GM19328 (cell line): Measurements from ENCODE around the gene CD99.

Experiments used
- ATAC-seq: cut with Tn5 transposase; IDR thresholded peaks from one replicate; pipeline ENCODE4 v1.9.1; 2021; ENCODE audit warnings: mild to moderate bottlenecking, moderate library complexity; ENCODE audit not compliant: unreplicated experiment

The CD99 gene, protein sequence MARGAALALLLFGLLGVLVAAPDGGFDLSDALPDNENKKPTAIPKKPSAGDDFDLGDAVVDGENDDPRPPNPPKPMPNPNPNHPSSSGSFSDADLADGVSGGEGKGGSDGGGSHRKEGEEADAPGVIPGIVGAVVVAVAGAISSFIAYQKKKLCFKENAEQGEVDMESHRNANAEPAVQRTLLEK

DNA sequence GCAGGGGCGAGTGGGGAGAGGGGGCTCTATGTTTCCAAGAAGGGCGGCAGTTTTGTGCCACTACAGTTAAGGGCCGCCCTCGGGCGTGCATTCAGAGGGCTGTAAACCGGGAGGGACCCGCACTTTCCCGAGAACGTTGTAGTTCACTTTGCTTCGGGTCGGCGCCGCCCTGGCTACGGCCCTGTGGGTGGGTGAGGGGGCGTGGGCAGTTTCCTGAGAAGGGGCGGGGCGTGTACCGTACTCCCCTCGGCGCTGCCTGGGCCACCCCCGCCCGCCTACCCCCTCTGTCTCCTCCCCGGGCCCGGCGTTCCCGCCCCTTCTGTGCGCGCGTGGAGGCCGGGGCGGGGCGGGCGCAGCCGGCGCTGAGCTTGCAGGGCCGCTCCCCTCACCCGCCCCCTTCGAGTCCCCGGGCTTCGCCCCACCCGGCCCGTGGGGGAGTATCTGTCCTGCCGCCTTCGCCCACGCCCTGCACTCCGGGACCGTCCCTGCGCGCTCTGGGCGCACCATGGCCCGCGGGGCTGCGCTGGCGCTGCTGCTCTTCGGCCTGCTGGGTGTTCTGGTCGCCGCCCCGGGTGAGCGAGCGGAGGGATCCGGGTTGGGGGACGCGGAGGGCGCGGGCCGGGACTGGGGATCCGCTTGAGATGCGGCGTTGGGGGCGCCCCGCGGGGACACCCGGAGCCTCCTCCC is at the start of gene CD99:
CD99 (plus strand) TSS at position 440 of the 687 bp plus-strand sequence; CDS start at position 506, 66 bp downstream.
- peak; percentile 90 for ATAC-seq

GRCh38 chrX:2642146-2642545 is 48.9 kb upstream of the CD99 start:
- ATAC-seq, result no peak

GRCh38 chrX:2642791-2643190 is 48.3 kb upstream of the CD99 start:
- ATAC-seq, result no peak

- no peak for ATAC-seq
Measured at GRCh38 chrX:2643880-2644279, 47.2 kb upstream of the CD99 start.

DNA sequence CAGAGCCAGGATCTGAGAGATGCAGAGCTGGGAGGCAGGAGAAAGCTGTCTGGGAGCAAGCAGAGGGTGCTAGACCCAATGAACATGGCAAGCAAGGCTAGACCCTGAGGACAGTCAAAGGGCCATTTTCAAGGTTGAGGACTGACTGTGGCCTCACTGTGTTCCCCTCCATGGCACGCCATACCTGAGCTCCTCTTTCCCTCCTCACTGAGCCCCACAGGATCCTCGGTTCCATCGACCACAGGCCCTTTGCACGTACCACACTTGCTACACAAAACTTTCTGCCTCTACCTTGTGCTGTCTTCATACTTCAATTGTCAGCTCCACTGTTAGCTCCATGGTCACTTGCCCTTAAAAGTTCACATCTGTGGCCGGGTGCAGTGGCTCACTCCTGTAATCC is 45.5 kb upstream of the CD99 start:
- no peak for ATAC-seq

GRCh38 chrX:2647627-2648026 is 43.5 kb upstream of the CD99 start:
- ATAC-seq, result no peak

GRCh38 chrX:2650037-2650436 is 41.1 kb upstream of the CD99 start:
- ATAC-seq, result no peak

GRCh38 chrX:2650865-2651264 is 40.2 kb upstream of the CD99 start:
- ATAC-seq, result no peak

DNA sequence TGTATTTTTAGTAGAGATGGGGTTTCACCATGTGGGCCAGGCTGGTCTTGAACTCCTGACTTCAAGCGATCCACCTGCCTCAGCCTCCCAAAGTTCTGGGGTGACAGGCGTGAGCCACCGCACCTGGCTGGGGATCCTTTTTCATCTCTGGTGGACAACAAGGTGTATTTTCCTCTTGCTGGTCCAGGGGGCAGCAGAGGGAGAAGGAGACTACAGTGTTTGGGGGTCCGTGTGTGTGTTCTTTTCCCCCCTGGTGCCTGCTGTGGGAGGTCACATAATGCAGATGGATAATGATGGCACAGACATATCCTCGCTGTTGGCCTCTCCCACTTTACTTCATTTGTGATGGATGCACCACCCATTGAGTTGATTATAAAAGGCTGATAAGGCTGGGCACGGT is 39.0 kb upstream of the CD99 start:
- no peak for ATAC-seq

DNA sequence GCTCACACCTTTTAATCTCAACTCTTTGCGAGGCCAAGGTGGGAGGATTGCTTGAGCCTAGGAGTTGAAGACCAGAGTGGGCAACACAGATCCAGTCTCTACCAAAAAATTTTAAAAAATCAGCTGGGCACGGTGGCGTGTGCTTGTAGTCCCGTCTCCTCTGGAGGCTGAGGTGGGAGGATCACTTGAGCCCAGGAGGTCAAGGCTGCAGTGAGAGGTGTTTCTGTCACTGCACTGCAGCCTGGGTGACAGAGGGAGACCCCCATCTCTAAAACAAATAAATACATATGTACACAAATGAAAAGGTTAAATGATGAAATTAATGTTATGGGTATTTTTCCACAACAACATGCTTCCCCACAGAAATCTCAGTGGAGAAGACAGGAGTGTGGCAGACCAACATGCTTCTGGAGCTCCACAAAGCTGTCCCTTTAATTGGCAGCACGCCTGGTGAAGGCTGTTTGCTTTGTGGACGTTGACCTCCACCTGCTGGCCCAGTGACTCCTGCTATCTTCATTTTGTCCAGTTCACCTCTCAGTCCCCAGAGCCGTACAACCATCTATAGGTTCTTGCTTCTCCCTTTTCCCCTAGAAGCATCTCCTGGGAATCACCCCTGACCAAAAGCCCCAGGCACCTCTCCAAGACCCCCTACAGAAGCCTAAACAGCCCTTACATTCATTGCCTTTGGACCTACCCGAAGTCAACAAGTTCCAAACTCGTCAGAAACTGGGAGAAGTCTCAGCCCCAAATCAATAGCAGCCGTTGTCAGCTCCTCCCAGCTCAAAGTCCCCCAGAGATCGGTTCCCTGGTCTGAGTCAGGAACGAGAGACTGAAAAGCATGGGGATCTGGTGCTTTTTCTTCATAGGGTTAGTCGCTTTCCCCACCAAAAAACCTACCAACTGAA is 36.4 kb upstream of the CD99 start:
- ATAC-seq, result no peak

- ATAC-seq, result no peak
Measured at GRCh38 chrX:2656257-2656836, 34.7 kb upstream of the CD99 start.

DNA sequence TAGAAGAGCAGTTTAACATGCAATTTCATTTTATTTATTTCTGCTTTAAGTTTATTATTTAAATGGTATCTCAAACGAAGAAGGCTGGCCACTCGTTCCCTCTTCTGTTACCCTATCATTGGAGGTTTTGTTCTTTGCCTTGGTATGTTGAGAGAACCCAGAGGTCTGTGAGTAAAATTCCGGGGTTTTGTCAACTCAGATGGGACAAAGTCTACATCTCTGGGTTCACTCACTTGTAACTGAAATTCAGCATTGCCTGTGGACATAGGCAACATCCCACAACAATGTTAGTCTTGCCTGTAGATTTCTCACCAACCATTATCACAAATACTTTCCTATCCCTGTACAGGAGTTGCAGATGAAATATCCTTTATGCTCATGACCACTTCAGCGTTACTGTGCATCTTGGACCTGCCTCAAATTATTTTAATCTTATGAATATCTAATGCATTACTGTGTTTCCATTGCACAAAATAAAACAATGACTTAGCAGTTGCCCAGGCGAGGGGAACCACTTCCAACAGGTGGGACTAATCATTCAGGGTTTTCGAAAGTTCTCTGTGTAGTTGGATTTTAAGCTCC is 33.5 kb upstream of the CD99 start:
- ATAC-seq, result no peak

DNA sequence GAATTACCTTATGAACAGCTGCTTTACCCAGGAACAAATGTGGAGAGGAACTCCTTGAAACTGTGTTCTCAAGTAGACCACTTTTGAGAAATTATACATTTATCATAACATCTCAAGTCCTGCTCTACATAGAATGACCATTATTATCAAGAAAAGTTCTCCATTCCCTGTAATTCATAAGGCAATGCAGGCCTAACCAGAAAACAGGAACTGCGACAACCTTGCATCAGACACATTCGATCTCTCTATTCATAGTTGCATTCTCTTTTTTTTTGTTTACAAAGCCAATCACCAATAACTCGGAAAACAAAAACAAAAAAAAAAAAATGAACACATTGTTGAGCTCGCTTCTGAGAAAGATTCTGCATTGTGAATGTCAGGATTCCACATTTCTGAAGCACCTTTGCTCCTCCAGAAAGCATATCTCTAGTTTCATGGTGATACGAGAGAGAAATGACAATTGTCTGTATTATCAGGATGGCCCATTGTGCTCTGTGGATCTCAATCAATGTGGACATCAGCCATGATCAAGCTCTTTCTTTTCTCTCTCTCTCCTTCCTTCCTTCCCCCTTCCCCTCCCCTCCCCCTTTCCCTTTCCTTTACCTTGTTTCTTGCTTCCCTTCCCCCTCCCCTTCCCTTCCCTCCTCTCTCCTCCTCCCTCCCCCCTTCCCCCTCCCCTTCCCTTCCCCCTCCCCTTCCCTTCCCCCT is 32.4 kb upstream of the CD99 start:
- ATAC-seq, result no peak

DNA sequence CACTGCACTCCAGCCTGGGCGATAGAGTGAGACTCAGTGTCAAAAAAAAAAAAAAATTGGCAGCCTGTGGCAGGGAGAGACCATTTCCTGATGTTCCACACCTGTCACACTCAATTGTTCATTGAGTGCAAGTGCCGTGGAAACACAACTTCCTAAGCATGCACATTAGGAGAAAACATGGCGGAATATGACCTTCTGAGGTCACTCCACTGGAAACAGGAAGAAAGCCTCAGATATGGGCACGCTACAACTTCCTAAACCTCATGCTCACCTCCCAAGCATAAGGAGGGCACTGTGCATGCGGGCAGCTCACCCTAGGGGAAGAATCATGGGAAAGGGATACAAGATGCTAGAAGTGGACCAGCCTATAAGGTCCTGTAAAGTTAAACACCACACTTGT is 28.5 kb upstream of the CD99 start:
- no peak for ATAC-seq

DNA sequence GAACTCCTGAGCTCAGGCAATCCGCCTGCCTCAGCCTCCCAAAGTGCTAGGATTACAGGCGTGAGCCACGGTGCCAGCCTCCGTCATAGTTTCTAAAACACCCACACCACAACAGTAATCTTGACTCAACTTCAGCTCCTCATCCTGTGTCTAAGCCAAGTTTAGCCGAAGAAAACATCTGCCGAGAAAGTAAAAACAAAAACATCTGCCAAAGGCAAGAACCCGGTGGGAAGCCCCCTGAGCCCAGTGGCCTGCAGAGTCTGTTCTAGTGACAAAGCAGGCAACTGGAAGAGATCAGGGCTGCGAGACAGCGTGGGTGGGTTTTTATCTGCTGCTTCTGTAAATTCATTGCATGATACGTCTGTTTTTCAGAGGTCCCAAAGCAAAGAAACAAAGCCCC is 26.6 kb upstream of the CD99 start:
- no peak for ATAC-seq

DNA sequence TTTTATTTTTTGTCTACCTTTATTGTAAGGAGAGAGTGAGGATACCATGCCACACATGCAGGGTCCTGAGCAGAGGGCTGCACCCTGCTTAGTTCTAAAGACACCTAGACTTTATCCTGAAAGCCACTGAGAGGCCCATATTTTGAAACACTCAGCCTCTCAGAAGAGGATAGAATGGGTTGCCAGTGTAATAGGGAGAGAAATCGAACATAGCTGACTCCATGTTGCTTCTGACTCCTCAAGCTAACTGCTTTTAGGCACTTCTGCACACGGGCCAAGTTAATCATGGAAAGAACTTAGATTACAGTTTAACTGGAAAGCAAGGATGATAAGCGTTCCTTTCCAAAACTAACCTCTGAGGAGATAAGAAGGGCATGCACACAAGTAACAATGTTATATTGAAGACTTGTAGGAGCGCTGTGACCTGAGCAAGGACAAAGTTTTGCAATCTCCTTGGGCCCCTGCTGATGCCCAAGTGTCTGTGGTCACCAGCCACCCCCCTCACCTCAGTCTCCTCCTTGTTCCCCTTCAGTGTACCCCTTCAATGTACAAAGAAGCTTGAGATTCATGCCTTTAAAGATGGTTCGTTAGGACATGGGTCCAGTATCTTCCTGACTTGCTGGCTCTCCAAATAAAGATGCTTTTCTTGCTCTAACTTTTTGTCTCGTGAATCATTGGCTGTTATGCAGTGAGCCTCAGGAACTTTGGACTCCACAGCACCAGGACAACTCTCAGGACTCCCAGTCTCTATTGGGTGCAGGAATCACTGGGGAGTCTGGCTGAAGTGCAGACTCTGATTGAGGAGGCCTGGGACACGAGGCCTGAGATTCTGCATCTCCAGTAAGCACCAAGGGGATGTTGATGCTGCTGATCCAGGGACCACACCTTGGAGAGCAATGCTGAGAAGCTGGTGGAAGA is 25.4 kb upstream of the CD99 start:
- no peak for ATAC-seq

DNA sequence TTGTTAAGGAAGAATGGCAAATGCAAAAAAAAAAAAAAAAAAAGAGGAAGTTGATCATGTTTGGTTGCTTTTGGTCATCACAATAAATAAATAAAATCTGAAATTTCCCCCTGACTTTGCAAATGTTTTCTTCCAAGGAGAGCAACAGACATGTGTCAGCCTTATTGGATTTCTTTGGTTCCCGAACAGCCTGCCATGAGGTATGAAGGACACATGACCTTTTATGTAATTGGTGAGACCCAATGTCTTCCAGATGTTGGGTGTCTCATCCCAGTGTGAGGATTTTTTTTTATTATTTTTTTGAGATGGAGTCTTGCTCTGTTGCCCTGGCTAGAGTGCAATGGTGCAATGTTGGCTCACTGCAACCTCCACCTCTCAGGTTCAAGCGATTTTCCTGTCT is 24.6 kb upstream of the CD99 start:
- ATAC-seq, result no peak

- ATAC-seq, result no peak
Measured at GRCh38 chrX:2670978-2671377, 20.1 kb upstream of the CD99 start.

DNA sequence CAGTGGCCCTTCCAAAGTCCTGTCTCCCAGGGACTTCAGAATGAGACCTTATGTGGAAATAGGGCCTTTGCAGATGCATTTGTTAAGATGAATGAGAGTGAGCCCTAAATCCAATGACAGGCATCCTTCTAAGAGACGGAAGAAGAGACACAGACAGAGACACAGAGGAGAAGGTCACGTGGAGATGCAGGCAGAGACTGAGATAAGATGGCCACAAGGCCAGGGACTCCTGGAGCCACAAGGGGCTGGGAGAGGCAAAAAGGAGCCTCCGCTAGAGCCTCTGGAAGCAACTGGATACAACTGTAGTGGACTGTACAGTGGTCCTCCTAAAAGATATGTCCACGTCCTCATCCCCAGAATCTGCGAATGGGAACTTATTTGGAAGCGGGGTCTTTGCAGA is 19.0 kb upstream of the CD99 start:
- no peak for ATAC-seq
